Esophagus squamous epithelium (tissue), 4 donors: ENCODE results near the gene TOGARAM2.

Source experiments
- CTCF ChIP-seq, 6 experiments: fragments of 450-650 bp in 4 of 6; fragments of 200-600 bp in 2 of 6; sonication (generic) in 2 of 6; IDR thresholded peaks; one replicate each; pipeline ENCODE4 v1.5.1; 2016 to 2019; ENCODE audit warnings: antibody characterized with exemption in 6 of 6, mild to moderate bottlenecking in 4 of 6, moderate library complexity in 4 of 6
- POLR2A ChIP-seq, 4 donors: fragments of 450-650 bp; IDR thresholded peaks; one replicate each; pipeline ENCODE4 v1.6.1; 2017; ENCODE audit warnings: antibody characterized with exemption in 4 of 4, mild to moderate bottlenecking in 4 of 4, moderate library complexity in 3 of 4

- no peak for TF ChIP-seq CTCF (IDR thresholded peaks at IDR 0.05)
- TF ChIP-seq POLR2A (IDR thresholded peaks at IDR 0.05) = no peak
Observed at GRCh38 chr2:29097569-29097968, 116.5 kb downstream of the TOGARAM2 start.
